A549 treated with ZK216348 at 1 μM for 4 hours (cell line): ENCODE data around the gene BMP8B. TPM values are rescaled to one million over a fixed set of nuclear protein-coding genes. Genes with fewer than 3 reads are reported as not detected.

ENCODE experiments used
- total RNA-seq: library from RNA; stranded (reverse); fragments of 200-300 nt; extraction: Qiagen RNA extraction; gene quantifications from 5 replicates; pipeline ENCODE4 v1.2.3, GENCODE V29; 2022; ENCODE audit warnings: low read depth

Gene BMP8B, protein sequence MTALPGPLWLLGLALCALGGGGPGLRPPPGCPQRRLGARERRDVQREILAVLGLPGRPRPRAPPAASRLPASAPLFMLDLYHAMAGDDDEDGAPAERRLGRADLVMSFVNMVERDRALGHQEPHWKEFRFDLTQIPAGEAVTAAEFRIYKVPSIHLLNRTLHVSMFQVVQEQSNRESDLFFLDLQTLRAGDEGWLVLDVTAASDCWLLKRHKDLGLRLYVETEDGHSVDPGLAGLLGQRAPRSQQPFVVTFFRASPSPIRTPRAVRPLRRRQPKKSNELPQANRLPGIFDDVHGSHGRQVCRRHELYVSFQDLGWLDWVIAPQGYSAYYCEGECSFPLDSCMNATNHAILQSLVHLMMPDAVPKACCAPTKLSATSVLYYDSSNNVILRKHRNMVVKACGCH
- 3.7 to 5.4 TPM (median 4.5 TPM) in 5 replicates for total RNA-seq

GRCh38 chr1:39788758-39789570 lies at the start of gene BMP8B:
TSS of gene BMP8B (minus strand) at chr1:39788865. CDS start at chr1:39788485, 380 bp downstream.

GRCh38 chr1:39771022-39771532 lies 17.6 kb downstream of the BMP8B start, which contains the start of gene OXCT2:
TSS of gene OXCT2 (minus strand) at chr1:39771348. CDS start at chr1:39771255, 93 bp downstream.

DNA sequence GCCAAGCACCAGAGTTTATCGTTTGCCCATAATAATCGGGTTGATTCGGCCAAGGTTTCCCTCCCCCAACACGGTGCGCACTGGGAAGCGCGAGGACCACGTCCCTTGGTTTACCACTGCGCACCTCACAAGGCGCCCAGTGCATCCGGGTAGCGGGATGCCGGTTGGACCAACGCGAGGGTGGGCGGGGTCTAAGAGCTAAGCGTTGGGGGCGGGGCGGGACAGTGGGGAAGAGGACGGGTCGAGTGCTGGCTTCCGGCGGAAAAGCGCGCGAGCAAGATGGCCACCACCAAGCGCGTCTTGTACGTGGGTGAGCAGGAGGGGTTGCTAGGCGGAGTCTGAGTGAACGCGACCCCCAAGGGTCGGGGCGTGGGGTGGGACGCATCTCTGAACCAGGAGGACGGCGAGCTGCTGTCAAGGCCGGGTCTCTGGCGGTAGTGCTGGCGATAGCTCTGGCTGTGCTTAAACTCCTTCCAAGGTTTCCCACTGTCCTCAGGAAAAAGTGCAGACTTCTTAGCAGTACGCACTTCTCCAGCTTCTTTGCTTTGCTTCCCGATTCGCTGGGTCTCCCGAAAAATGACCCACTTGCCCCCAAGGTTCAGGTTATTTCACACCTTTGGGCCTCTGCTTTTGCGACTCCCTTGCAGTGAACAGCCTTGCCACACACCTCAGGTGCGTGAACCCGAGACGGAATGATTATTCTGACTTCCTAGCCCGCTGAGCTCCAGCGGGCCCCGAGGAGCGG lies 49.9 kb downstream of the BMP8B start, which contains the start of gene PPIE:
Gene PPIE (plus strand): TSS at position 261 of the 745 bp plus-strand sequence. CDS start 19 bp downstream, at position 280.

Other genes starting within 250 kb of the BMP8B start
- gene PABPC4, start 212.1 kb downstream of the BMP8B start, total RNA-seq = 117 to 173 TPM (median 127 TPM) in 5 replicates
- 2.8 to 3.9 TPM (median 3.5 TPM) in 5 replicates for gene HEYL, start 149.2 kb downstream of the BMP8B start, total RNA-seq
- not detected in 5 replicates for gene NT5C1A, start 116.8 kb downstream of the BMP8B start, total RNA-seq
- 0.19 to 0.36 TPM (median 0.26 TPM) in 5 replicates for gene HPCAL4, start 97.4 kb downstream of the BMP8B start, total RNA-seq
- 39.4 to 41.3 TPM (median 40.1 TPM) in 5 replicates for gene PPIE, start 50.0 kb downstream of the BMP8B start, total RNA-seq
- 0.25 to 0.73 TPM (median 0.62 TPM) in 5 replicates for gene OXCT2, start 17.5 kb downstream of the BMP8B start, total RNA-seq
- 14.0 to 20.2 TPM (median 16.3 TPM) in 5 replicates for gene TRIT1, start 94.6 kb upstream of the BMP8B start, total RNA-seq
- gene MYCL, start 113.1 kb upstream of the BMP8B start, total RNA-seq = 0.62 to 1.6 TPM (median 1.4 TPM) in 5 replicates
- gene MFSD2A, start 166.3 kb upstream of the BMP8B start, total RNA-seq = 3.8 to 5.2 TPM (median 4.3 TPM) in 5 replicates